ENCODE measurements around the gene EGLN1.
A peak's percentile ranks its signal among the peaks of the same experiment; 100 is the strongest.

The EGLN1 gene

GRCh38 chr1:231420959-231421545 is 1.0 kb downstream of the EGLN1 start:
- peak in 5 of 6 experiments; percentile 1 to 53 (median 29) for DNase-seq

- DNase-seq: peak in 1 of 6 experiments; percentile 49
These were observed 1.7 kb downstream of the EGLN1 start for GRCh38 chr1:231420299-231420958.

- peak in 1 of 6 experiments; percentile 16 for DNase-seq
These were observed 2.3 kb downstream of the EGLN1 start for GRCh38 chr1:231419738-231420298.

GRCh38 chr1:231419147-231419546 is 2.9 kb downstream of the EGLN1 start:
- no peak for DNase-seq

- DNase-seq: no peak
These were observed 3.4 kb downstream of the EGLN1 start for GRCh38 chr1:231418741-231419107.

- no peak for DNase-seq
These were observed 3.9 kb downstream of the EGLN1 start for GRCh38 chr1:231418101-231418740.

GRCh38 chr1:231417513-231417912 is 4.6 kb downstream of the EGLN1 start:
- DNase-seq: no peak

GRCh38 chr1:231416901-231417300 is 5.2 kb downstream of the EGLN1 start:
- DNase-seq: no peak

- DNase-seq: no peak
These were observed 7.0 kb downstream of the EGLN1 start for GRCh38 chr1:231415018-231415583.

- DNase-seq: no peak
These were observed 7.6 kb downstream of the EGLN1 start for GRCh38 chr1:231414260-231415016.

GRCh38 chr1:231413749-231414082 is 8.4 kb downstream of the EGLN1 start:
- no peak for DNase-seq

- no peak for DNase-seq
These were observed 11.0 kb downstream of the EGLN1 start for GRCh38 chr1:231411036-231411531.

GRCh38 chr1:231410036-231410612 is 12.0 kb downstream of the EGLN1 start:
- DNase-seq: no peak

- no peak for DNase-seq
These were observed 13.5 kb downstream of the EGLN1 start for GRCh38 chr1:231408528-231409094.

- DNase-seq: no peak
These were observed 14.3 kb downstream of the EGLN1 start for GRCh38 chr1:231407547-231408396.

GRCh38 chr1:231407049-231407448 is 15.0 kb downstream of the EGLN1 start:
- no peak for DNase-seq

GRCh38 chr1:231404318-231404717 is 17.8 kb downstream of the EGLN1 start:
- no peak for DNase-seq

GRCh38 chr1:231401478-231401877 is 20.6 kb downstream of the EGLN1 start:
- DNase-seq: no peak

- no peak for DNase-seq
These were observed 24.0 kb downstream of the EGLN1 start for GRCh38 chr1:231397886-231398671.

GRCh38 chr1:231396643-231397042 is 25.4 kb downstream of the EGLN1 start:
- DNase-seq: no peak

Measured in stimulated activated naive CD4-positive, alpha-beta T cell (primary cell).